GM12878 (cell line): ENCODE measurements around the gene RBMS3. TPM values are rescaled to one million over a fixed set of nuclear protein-coding genes. Genes with fewer than 3 reads are reported as not detected.
A peak's percentile ranks its signal among the peaks of the same experiment; 100 is the strongest.

Source experiments
- ATAC-seq: fragments of 200-7000 bp; cut with Tn5 transposase; 3 replicates; pipeline ENCODE4 v1.9.1; 2020; ENCODE audit warnings: mild to moderate bottlenecking, moderate library complexity
- BruUV-seq: library from RNA; stranded (reverse); fragments of 400-500 nt; replicated peaks from 2 replicates; lab custom pipeline; 2021; lab: Mats Ljungman, UMichigan
- CTCF ChIA-PET: fragments of 300-600 bp; sonication (Branson Sonifier 250); formaldehyde crosslinking; extraction: SDS; loops from one replicate; lab custom pipeline; 2021; ENCODE audit warnings: inconsistent platforms; lab: Yijun Ruan, JAX
- POLR2A ChIA-PET: fragments of 350-600 bp; formaldehyde crosslinking; extraction: SDS; loops from one replicate; lab custom pipeline; 2021; ENCODE audit warnings: inconsistent platforms; lab: Charles Lee
- RAD21 ChIA-PET: fragments of 300-600 bp; sonication (Branson Sonifier 250); formaldehyde crosslinking; loops from one replicate; lab custom pipeline; 2023; ENCODE audit warnings: antibody characterized with exemption; ENCODE audit not compliant: unreplicated experiment; lab: Charles Lee
- SMC1A ChIA-PET: fragments of 300-600 bp; sonication (Branson Sonifier 250); formaldehyde crosslinking; loops from one replicate; lab custom pipeline; 2023; ENCODE audit not compliant: unreplicated experiment, uncharacterized antibody; lab: Charles Lee
- DNase-seq: peaks from one replicate; pipeline ENCODE4 v3.0.0-alpha.2; 2011; ENCODE audit warnings: low read depth, low spot score
- FAIRE-seq: peaks from 3 replicates; lab custom pipeline; 2011; peaks lifted over from hg19 to GRCh38; lab: Jason Lieb, UNC
- H2AFZ ChIP-seq: 2 replicates; pipeline ENCODE4 v1.6.0; 2011; ENCODE audit warnings: low read depth, low read length, control low read depth; ENCODE audit not compliant: control insufficient read depth
- H3K27ac ChIP-seq: 2 replicates; pipeline ENCODE4 v1.5.1; 2011; ENCODE audit warnings: control low read depth; ENCODE audit not compliant: control insufficient read depth, insufficient read depth
- H3K27me3 ChIP-seq, 2 experiments: replicated peaks in 1 of 2; 2 replicates each; pipeline versions ENCODE4 v1.6.0 to v1.6.1; 2011; ENCODE audit warnings: low read length in 1 of 2; ENCODE audit not compliant: control insufficient read depth in 2 of 2, insufficient read depth in 2 of 2
- H3K36me3 ChIP-seq, 2 experiments: 2 replicates each; pipeline ENCODE4 v1.5.1; 2011; ENCODE audit warnings: low read length in 1 of 2; ENCODE audit not compliant: control insufficient read depth in 2 of 2, insufficient read depth in 2 of 2
- H3K4me1 ChIP-seq: 2 replicates; pipeline ENCODE4 v1.6.1; 2011; ENCODE audit warnings: mild to moderate bottlenecking, low read length, moderate library complexity, mixed read lengths; ENCODE audit not compliant: control insufficient read depth, insufficient read depth
- H3K4me2 ChIP-seq: 2 replicates; pipeline ENCODE4 v1.6.0; 2011; ENCODE audit warnings: control low read depth; ENCODE audit not compliant: control insufficient read depth, insufficient read depth
- H3K4me3 ChIP-seq: fragments of 200-600 bp; sonication (generic); 2 replicates; pipeline ENCODE4 v1.5.1; 2016
- H3K79me2 ChIP-seq: 2 replicates; pipeline ENCODE4 v1.6.0; 2011; ENCODE audit warnings: low read length; ENCODE audit not compliant: control insufficient read depth, insufficient read depth
- H3K9ac ChIP-seq: 2 replicates; pipeline ENCODE4 v1.8.0; 2011; ENCODE audit warnings: low read length, control low read depth, mixed read lengths; ENCODE audit not compliant: control insufficient read depth, insufficient read depth
- H3K9me3 ChIP-seq: replicated peaks from 3 replicates; pipeline ENCODE4 v1.5.1; 2011; ENCODE audit warnings: mild to moderate bottlenecking, low read length; ENCODE audit not compliant: control insufficient read depth, insufficient read depth
- H4K20me1 ChIP-seq: 2 replicates; pipeline ENCODE4 v1.6.0; 2011; ENCODE audit not compliant: control insufficient read depth, insufficient read depth
- BACH1 ChIP-seq: fragments of 450-650 bp; IDR thresholded peaks from 2 replicates; pipeline ENCODE4 v1.6.1; 2017; ENCODE audit warnings: mild to moderate bottlenecking, borderline replicate concordance
- EZH2 ChIP-seq: IDR thresholded peaks from 2 replicates; pipeline ENCODE4 v1.6.1; 2012; ENCODE audit warnings: low read depth, mild to moderate bottlenecking, control low read depth, inconsistent platforms, low read length, borderline replicate concordance; ENCODE audit not compliant: control insufficient read depth
- FOXK2 ChIP-seq: fragments of 450-650 bp; IDR thresholded peaks from 2 replicates; pipeline ENCODE4 v1.6.1; 2017; ENCODE audit warnings: mild to moderate bottlenecking, moderate library complexity
- HCFC1 ChIP-seq: fragments of 150-350 bp; IDR thresholded peaks from 2 replicates; pipeline ENCODE4 v1.6.1; 2014; ENCODE audit warnings: low read length
- KDM1A ChIP-seq: fragments of 200-600 bp; sonication (generic); IDR thresholded peaks from 2 replicates; pipeline ENCODE4 v1.6.1; 2016; ENCODE audit warnings: borderline replicate concordance
- KLF5 ChIP-seq: fragments of 450-650 bp; IDR thresholded peaks from 2 replicates; pipeline ENCODE4 v1.6.1; 2014; ENCODE audit warnings: mild to moderate bottlenecking; ENCODE audit not compliant: partially characterized antibody
- PAX8 ChIP-seq: fragments of 450-650 bp; IDR thresholded peaks from 2 replicates; pipeline ENCODE4 v1.6.1; 2017; ENCODE audit warnings: mild to moderate bottlenecking, moderate library complexity
- POLR2AphosphoS2 ChIP-seq: IDR thresholded peaks from 2 replicates; pipeline ENCODE4 v1.6.1; 2011; ENCODE audit warnings: low read depth, mild to moderate bottlenecking, low read length, improper control_type of control experiment, moderate library complexity
- RB1 ChIP-seq: fragments of 450-650 bp; formaldehyde crosslinking; IDR thresholded peaks from 2 replicates; pipeline ENCODE4 v1.6.1; 2017; ENCODE audit warnings: mild to moderate bottlenecking, borderline replicate concordance
- RUNX3 ChIP-seq: IDR thresholded peaks from 2 replicates; pipeline ENCODE4 v1.6.1; 2012; ENCODE audit warnings: low read length, inconsistent platforms
- SIN3A ChIP-seq: IDR thresholded peaks from 2 replicates; pipeline ENCODE4 v1.6.1; 2012; ENCODE audit warnings: low read depth, low read length, improper control_type of control experiment
- SMARCA5 ChIP-seq: fragments of 450-650 bp; IDR thresholded peaks from 2 replicates; pipeline ENCODE4 v1.6.1; 2017; ENCODE audit warnings: mild to moderate bottlenecking
- SREBF2 ChIP-seq: IDR thresholded peaks from 2 replicates; pipeline ENCODE4 v1.6.1; 2012; ENCODE audit warnings: mild to moderate bottlenecking, low read length
- TBL1XR1 ChIP-seq: IDR thresholded peaks from 2 replicates; pipeline ENCODE4 v1.6.1; 2012; ENCODE audit warnings: low read depth, low read length, improper control_type of control experiment
- YY1 ChIP-seq: IDR thresholded peaks from 2 replicates; pipeline ENCODE4 v1.6.1; 2011; ENCODE audit warnings: low read depth, mild to moderate bottlenecking, low read length
- ZNF207 ChIP-seq: fragments of 450-650 bp; IDR thresholded peaks from 2 replicates; pipeline ENCODE4 v1.6.1; 2014; ENCODE audit warnings: antibody characterized with exemption, mild to moderate bottlenecking, borderline replicate concordance
- WGBS: methylation state at CpG from one replicate; pipeline ENCODE4 v1.1.6; 2016; ENCODE audit warnings: low lambda C conversion rate; ENCODE audit not compliant: insufficient replicate concordance, insufficient coverage; ENCODE audit errors: missing lambda C conversion rate; 5-methylcytosine and 5-hydroxymethylcytosine counted together
- in situ Hi-C: fragments of 300-500 bp; cut with MboI; formaldehyde crosslinking; loops from 9 replicates; pipeline ENCODE4 v1.14.3; 2018; ENCODE audit warnings: mixed read lengths
- intact Hi-C: fragments of 100-400 bp; cut with micrococcal nuclease; formaldehyde crosslinking; loops from one replicate; pipeline ENCODE4 v1.14.2; 2022; ENCODE audit not compliant: unreplicated experiment
- polyA plus RNA-seq, 11 experiments: library from polyadenylated mRNA; depleted of rRNA in 4 of 11; unstranded in 6 of 11; stranded (reverse) in 5 of 11; fragments of >200 nt; fragmentation: Nextera tagmentation in 4 of 11; fragmentation: Illumina TruSeq in 1 of 11; extraction: Ambion mirVana in 4 of 11; extraction: Trizol in 1 of 11; gene quantifications; 1 replicate in 1 of 11; 2 replicates in 10 of 11; pipeline versions ENCODE4 v1.2.1 to v1.2.3, GENCODE V29; 2011 to 2016; ENCODE audit warnings: inconsistent platforms in 2 of 11, missing spikeins in 2 of 11, low read depth in 1 of 11
- total RNA-seq, 4 experiments: library from RNA; depleted of rRNA in 3 of 4; stranded (reverse); fragments of >200 nt in 3 of 4; fragmentation: Illumina TruSeq in 1 of 4; extraction: Trizol in 1 of 4; gene quantifications; 2 replicates each; pipeline versions ENCODE4 v1.2.1 to v1.2.3, GENCODE V29; 2013 to 2021

RBMS3 gene
- total and polyA plus RNA-seq, 10 of the 15 experiments (the other 5 are each of a cell fraction or from before 2014, with no cell fraction given): 0.79 to 4.7 (median 3.1) TPM

DNA sequence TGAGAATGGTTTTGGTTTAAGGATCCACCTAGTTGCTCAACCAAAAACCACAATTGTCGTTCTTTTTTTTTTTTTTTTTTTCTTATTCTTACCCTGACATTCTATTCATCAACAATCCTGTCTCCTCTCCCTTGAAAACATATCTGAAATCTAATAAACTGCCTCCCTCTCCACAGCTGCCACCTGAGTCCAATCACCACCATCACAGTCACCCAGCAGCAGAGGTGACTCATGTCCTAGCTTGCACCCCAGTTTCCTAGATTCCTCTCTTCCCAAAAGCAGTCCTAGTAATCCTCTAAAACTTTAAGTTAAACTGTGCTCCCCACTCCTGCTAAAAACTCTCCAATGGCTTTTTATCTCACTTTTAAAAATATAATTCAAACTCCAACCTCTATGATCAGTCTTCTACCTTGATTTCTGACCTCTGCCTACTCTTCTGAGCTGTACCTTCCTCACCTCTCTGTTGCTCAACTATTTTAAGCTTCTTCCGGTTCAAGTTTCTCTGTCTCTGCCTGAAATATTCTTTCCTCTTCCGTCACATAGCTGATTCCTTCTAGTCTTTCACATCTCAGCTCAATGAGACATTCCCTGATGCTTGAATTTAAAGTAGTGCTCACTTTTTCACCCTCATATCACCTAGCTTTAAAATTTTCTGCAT lies 33.7 kb upstream of the RBMS3 start:
- POLR2A ChIA-PET: no interaction called here
- RAD21 ChIA-PET: interaction anchor here (0.6 kb wide), 1 partner anchor 34 kb away, joined by 3 read pairs; no protein-coding TSS in a partner anchor
- DNase-seq (no peak), ATAC-seq (no peak), FAIRE-seq (no peak)
- no peaks in the 10 kb centered on the region for H3K36me3 ChIP-seq
- H3K4me1 ChIP-seq: no peaks in the 10 kb centered on the region
- no peak overlapping the region for H3K27ac ChIP-seq
- intact Hi-C loops: no loop called here
- no peaks in the 10 kb centered on the region; a peak in 1 of 4 replicates for H3K27me3 ChIP-seq
- TF ChIP-seq RUNX3 (peak; percentile 37), PAX8 (no peak), FOXK2 (no peak)
- TF ChIP-seq, all 136 proteins: peak for 1
- no peak overlapping the region for H2AFZ ChIP-seq
- H3K4me2 ChIP-seq: no peak overlapping the region
- H4K20me1 ChIP-seq: no peaks in the 10 kb centered on the region
- 10% methylated on average over 3 of the region's 3 CpGs for WGBS
- in situ Hi-C loops: no loop called here
- H3K9ac ChIP-seq: no peak overlapping the region
- BruUV-seq: no TSS peak
- CTCF ChIA-PET: interaction anchor here (1.1 kb wide), 2 partner anchors 19 to 27 kb away, joined by 3 read pairs; no protein-coding TSS in a partner anchor
- H3K9me3 ChIP-seq: no peaks in the 10 kb centered on the region
- H3K79me2 ChIP-seq: no peaks in the 10 kb centered on the region
- no peak overlapping the region for H3K4me3 ChIP-seq
- SMC1A ChIA-PET: interaction anchor here (0.7 to 1.3 kb wide), 3 partner anchors 23 to 331 kb away, joined by 3 to 5 read pairs (median 3); partner anchors contain the start of gene RBMS3

- POLR2A ChIA-PET: no interaction called here
- intact Hi-C loops: no loop called here
- TF ChIP-seq KLF5 (no peak), SMARCA5 (no peak), EZH2 (no peak), RB1 (no peak), BACH1 (no peak), TBL1XR1 (no peak), SIN3A (no peak), SREBF2 (no peak), HCFC1 (no peak), FOXK2 (no peak), POLR2AphosphoS2 (no peak), YY1 (no peak), KDM1A (no peak), ZNF207 (no peak)
Observed at GRCh38 chr3:29249829-29250345, 31.0 kb upstream of the RBMS3 start.

More at GRCh38 chr3:29249829-29250345, 31.0 kb upstream of the RBMS3 start:
- RAD21 ChIA-PET: no interaction called here
- no peak overlapping the region for H3K27ac ChIP-seq
- no peaks in the 10 kb centered on the region; a peak in 1 of 4 replicates for H3K27me3 ChIP-seq
- BruUV-seq: no TSS peak
- in situ Hi-C loops: no loop called here
- ATAC-seq (no peak), FAIRE-seq (no peak), DNase-seq (no peak)
- no peak overlapping the region for H2AFZ ChIP-seq
- no peaks in the 10 kb centered on the region for H4K20me1 ChIP-seq
- 37% methylated on average over 6 of the region's 6 CpGs for WGBS
- no peaks in the 10 kb centered on the region for H3K4me1 ChIP-seq
- CTCF ChIA-PET: no interaction called here
- H3K79me2 ChIP-seq: no peaks in the 10 kb centered on the region
- H3K9me3 ChIP-seq: no peaks in the 10 kb centered on the region
- H3K4me3 ChIP-seq: no peak overlapping the region
- H3K36me3 ChIP-seq: no peaks in the 10 kb centered on the region
- no peak overlapping the region for H3K4me2 ChIP-seq
- H3K9ac ChIP-seq: no peak overlapping the region
- SMC1A ChIA-PET: no interaction called here
